BJ (cell line): ENCODE measurements around the gene NBEA. TPM values are rescaled to one million over a fixed set of nuclear protein-coding genes. Genes with fewer than 3 reads are reported as not detected.

ENCODE experiments used
- CTCF ChIA-PET: fragments of 350-600 bp; formaldehyde crosslinking; extraction: SDS; loops from one replicate; lab custom pipeline; 2021; ENCODE audit warnings: antibody characterized with exemption, inconsistent platforms; lab: Yijun Ruan, JAX
- POLR2A ChIA-PET: fragments of 300-600 bp; sonication (Branson Sonifier 250); formaldehyde crosslinking; extraction: SDS; loops from one replicate; lab custom pipeline; 2021; ENCODE audit warnings: antibody characterized with exemption; lab: Charles Lee
- DNase-seq: peaks from one replicate; pipeline ENCODE4 v3.0.0-alpha.2; 2011; ENCODE audit warnings: low read depth
- H3K27me3 ChIP-seq: 2 replicates; pipeline ENCODE4 v1.6.0; 2011; ENCODE audit warnings: low read length; ENCODE audit not compliant: control insufficient read depth, insufficient read depth
- H3K36me3 ChIP-seq: 2 replicates; pipeline ENCODE4 v1.5.1; 2011; ENCODE audit warnings: low read length; ENCODE audit not compliant: control insufficient read depth, insufficient read depth
- H3K4me3 ChIP-seq: 2 replicates; pipeline ENCODE4 v1.5.1; 2011; ENCODE audit warnings: low read depth, mild to moderate bottlenecking, control low read depth, low read length
- polyA plus RNA-seq: library from polyadenylated mRNA; depleted of rRNA; stranded (reverse); fragments of >200 nt; gene quantifications from 2 replicates; pipeline ENCODE4 v1.2.3, GENCODE V29; 2011
- TF ChIP-seq, protein P1 (sequence below): IDR thresholded peaks from 2 replicates; pipeline ENCODE4 v1.5.1; 2011; ENCODE audit warnings: low read depth, mild to moderate bottlenecking, control low read depth, inconsistent platforms, low read length, moderate library complexity; ENCODE audit not compliant: insufficient read depth

NBEA gene
- polyA plus RNA-seq, 1 experiment, result 17.8 TPM

GRCh38 chr13:35598790-35599369 is 656.8 kb downstream of the NBEA start:
- POLR2A ChIA-PET, result no interaction called here
- H3K36me3 ChIP-seq, result no peaks in the 10 kb centered on the region
- TF ChIP-seq, protein P1, sequence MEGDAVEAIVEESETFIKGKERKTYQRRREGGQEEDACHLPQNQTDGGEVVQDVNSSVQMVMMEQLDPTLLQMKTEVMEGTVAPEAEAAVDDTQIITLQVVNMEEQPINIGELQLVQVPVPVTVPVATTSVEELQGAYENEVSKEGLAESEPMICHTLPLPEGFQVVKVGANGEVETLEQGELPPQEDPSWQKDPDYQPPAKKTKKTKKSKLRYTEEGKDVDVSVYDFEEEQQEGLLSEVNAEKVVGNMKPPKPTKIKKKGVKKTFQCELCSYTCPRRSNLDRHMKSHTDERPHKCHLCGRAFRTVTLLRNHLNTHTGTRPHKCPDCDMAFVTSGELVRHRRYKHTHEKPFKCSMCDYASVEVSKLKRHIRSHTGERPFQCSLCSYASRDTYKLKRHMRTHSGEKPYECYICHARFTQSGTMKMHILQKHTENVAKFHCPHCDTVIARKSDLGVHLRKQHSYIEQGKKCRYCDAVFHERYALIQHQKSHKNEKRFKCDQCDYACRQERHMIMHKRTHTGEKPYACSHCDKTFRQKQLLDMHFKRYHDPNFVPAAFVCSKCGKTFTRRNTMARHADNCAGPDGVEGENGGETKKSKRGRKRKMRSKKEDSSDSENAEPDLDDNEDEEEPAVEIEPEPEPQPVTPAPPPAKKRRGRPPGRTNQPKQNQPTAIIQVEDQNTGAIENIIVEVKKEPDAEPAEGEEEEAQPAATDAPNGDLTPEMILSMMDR, result no peak
- H3K4me3 ChIP-seq, result no peak overlapping the region
- DNase-seq, result no peak
- H3K27me3 ChIP-seq, result no peaks in the 10 kb centered on the region
- CTCF ChIA-PET, result interaction anchor here (3.7 kb wide), 1 partner anchor 31 kb away, joined by 14 read pairs; no protein-coding TSS in a partner anchor

GRCh38 chr13:35599384-35599783 is 657.3 kb downstream of the NBEA start:
- POLR2A ChIA-PET, result interaction anchor here (1.0 kb wide), 1 partner anchor 123 kb away, joined by 5 read pairs; the partner anchor contains the start of gene MAB21L1
- CTCF ChIA-PET, result interaction anchor here (1.2 to 3.7 kb wide), 2 partner anchors 25 to 31 kb away, joined by 3 to 14 read pairs; no protein-coding TSS in a partner anchor
- DNase-seq, result no peak
- no peak overlapping the region for H3K4me3 ChIP-seq
- TF ChIP-seq, protein P1, result no peak
- no peaks in the 10 kb centered on the region for H3K27me3 ChIP-seq
- H3K36me3 ChIP-seq, result no peaks in the 10 kb centered on the region

GRCh38 chr13:35600137-35600536 is 658.1 kb downstream of the NBEA start:
- Histone ChIP-seq H3K36me3 (no peaks in the 10 kb centered on the region), H3K27me3 (no peaks in the 10 kb centered on the region), H3K4me3 (no peak overlapping the region)
- DNase-seq, result no peak
- ChIA-PET CTCF (interaction anchor here (0.7 to 3.7 kb wide), 3 partner anchors 25 to 189 kb away, joined by 3 to 14 read pairs (median 3); no protein-coding TSS in a partner anchor), POLR2A (interaction anchor here (1.0 kb wide), 1 partner anchor 124 kb away, joined by 5 read pairs; the partner anchor contains the start of gene MAB21L1)
- TF ChIP-seq, protein P1, result no peak

DNA sequence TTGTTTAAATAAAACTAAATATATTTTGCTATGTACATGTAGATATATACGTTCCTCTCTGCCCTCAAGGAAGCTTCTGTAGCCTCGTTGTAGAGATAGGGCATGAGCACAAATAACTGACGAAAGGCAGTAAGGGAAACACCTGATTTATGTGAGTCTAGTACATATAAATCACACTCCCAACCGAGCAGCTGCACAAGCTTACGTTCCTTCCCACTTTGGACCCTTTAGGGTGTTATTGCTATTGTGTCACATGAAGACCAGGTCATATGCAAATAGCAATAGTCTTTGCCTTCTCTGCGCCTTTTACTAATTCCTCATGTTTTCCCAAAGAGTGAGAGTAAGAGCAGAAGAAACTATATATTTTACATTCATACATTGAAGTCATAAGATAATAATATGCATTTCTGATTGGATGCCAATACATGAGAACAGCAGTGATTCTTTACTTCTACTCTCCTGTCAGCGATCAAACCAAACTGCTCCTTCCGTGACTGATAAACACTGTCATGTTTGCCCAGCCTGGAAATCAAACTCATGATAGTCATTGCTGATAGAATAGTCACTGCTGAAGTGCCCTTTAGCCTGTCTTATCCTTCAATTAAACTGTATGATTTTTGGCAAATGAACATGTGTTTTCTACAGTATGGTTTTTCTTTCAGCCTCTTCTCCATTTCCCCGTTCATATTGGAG is 661.7 kb downstream of the NBEA start:
- ChIA-PET CTCF (interaction anchor here (1.4 kb wide), 1 partner anchor 11 kb away, joined by 3 read pairs; no protein-coding TSS in a partner anchor), POLR2A (no interaction called here)
- H3K27me3 ChIP-seq, result no peaks in the 10 kb centered on the region
- H3K4me3 ChIP-seq, result no peak overlapping the region
- no peak for DNase-seq
- no peaks in the 10 kb centered on the region for H3K36me3 ChIP-seq
- TF ChIP-seq, protein P1, result no peak

DNA sequence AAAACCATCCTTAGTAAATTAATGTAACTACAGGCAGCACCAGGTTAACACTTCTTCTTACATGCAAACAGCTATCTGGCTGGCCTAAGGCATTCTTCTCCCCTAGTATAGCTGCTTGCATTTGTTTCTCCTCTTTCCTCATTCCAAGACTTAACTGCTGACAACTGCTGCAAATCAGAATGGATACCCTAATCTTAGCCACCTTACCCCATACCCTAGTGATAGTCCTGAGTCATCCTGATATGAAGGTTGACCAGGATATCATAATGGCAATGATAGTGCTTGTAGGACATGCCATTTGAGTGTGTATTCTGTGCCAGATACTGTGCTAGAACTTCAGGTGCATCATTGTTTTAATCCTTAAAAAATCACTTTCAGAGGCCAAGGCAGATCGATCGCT is 672.6 kb downstream of the NBEA start:
- no peak for DNase-seq
- H3K4me3 ChIP-seq, result no peak overlapping the region
- TF ChIP-seq, protein P1, result no peak
- ChIA-PET CTCF (interaction anchor here (1.5 to 1.8 kb wide), 2 partner anchors 11 to 16 kb away, joined by 3 to 9 read pairs; no protein-coding TSS in a partner anchor), POLR2A (no interaction called here)
- H3K36me3 ChIP-seq, result no peaks in the 10 kb centered on the region
- H3K27me3 ChIP-seq, result no peaks in the 10 kb centered on the region
